Transverse colon (tissue), 4 donors: Measurements from ENCODE around the gene ZDHHC18.

ENCODE experiments used
- CTCF ChIP-seq, 5 experiments: fragments of 200-600 bp in 3 of 5; fragments of 450-650 bp in 2 of 5; sonication (generic) in 3 of 5; IDR thresholded peaks; 1 replicate in 2 of 5; 2 replicates in 3 of 5; pipeline ENCODE4 v1.5.1; 2016 to 2017; ENCODE audit warnings: antibody characterized with exemption in 5 of 5, inconsistent platforms in 3 of 5, mild to moderate bottlenecking in 2 of 5, moderate library complexity in 1 of 5
- POLR2AphosphoS5 ChIP-seq, 3 donors: sonication (generic); formaldehyde crosslinking; IDR thresholded peaks; one replicate each; pipeline ENCODE4 v1.6.1; 2016; ENCODE audit warnings: antibody characterized with exemption in 3 of 3

- no peak for TF ChIP-seq POLR2AphosphoS5 (IDR thresholded peaks at IDR 0.05)
- TF ChIP-seq CTCF (IDR thresholded peaks at IDR 0.05) = no peak
Observed at GRCh38 chr1:26844424-26845196, 18.1 kb downstream of the ZDHHC18 start.
